HepG2 (cell line): ENCODE measurements around the gene MBTPS2. TPM values are rescaled to one million over a fixed set of nuclear protein-coding genes. Genes with fewer than 3 reads are reported as not detected.

ENCODE experiments used
- CC2D1A ChIP-seq: sonication (generic); formaldehyde crosslinking; IDR thresholded peaks from 2 replicates; pipeline ENCODE4 v1.8.1; 2023; ENCODE audit warnings: mild to moderate bottlenecking, missing genetic modification reagents
- MLXIP ChIP-seq: sonication (generic); formaldehyde crosslinking; IDR thresholded peaks from 2 replicates; pipeline ENCODE4 v1.9.0; 2021; ENCODE audit warnings: missing genetic modification reagents, borderline replicate concordance
- SYNCRIP ChIP-seq: fragments of 200-400 bp; formaldehyde crosslinking; IDR thresholded peaks from 2 replicates; pipeline ENCODE4 v1.6.1; 2018; ENCODE audit warnings: mild to moderate bottlenecking, low read depth, low read length; ENCODE audit not compliant: insufficient read depth
- ZNF224 ChIP-seq: sonication (generic); formaldehyde crosslinking; IDR thresholded peaks from 2 replicates; pipeline ENCODE4 v1.5.0; 2020; ENCODE audit warnings: mild to moderate bottlenecking, missing genetic modification reagents
- ZNF235 ChIP-seq: sonication (generic); formaldehyde crosslinking; IDR thresholded peaks from 2 replicates; pipeline ENCODE4 v1.8.1; 2023; ENCODE audit warnings: mild to moderate bottlenecking, missing genetic modification reagents, borderline replicate concordance
- ZNF432 ChIP-seq: sonication (generic); formaldehyde crosslinking; IDR thresholded peaks from 2 replicates; pipeline ENCODE4 v1.5.0; 2020; ENCODE audit warnings: missing genetic modification reagents, mild to moderate bottlenecking, borderline replicate concordance
- ZNF451 ChIP-seq: sonication (generic); formaldehyde crosslinking; IDR thresholded peaks from 2 replicates; pipeline ENCODE4 v1.5.0; 2020; ENCODE audit warnings: mild to moderate bottlenecking, missing genetic modification reagents
- ZNF850 ChIP-seq: sonication (generic); formaldehyde crosslinking; conservative IDR thresholded peaks from 2 replicates; pipeline ENCODE4 v1.9.0; 2021; ENCODE audit warnings: mild to moderate bottlenecking, missing genetic modification reagents
- ZSCAN9 ChIP-seq: IDR thresholded peaks from 2 replicates; pipeline ENCODE4 v1.6.1; 2016; ENCODE audit warnings: borderline replicate concordance
- polyA plus RNA-seq, 8 experiments: library from polyadenylated mRNA; depleted of rRNA in 3 of 8; stranded (reverse) in 7 of 8; unstranded in 1 of 8; fragments of >200 nt; fragmentation: Illumina TruSeq in 4 of 8; extraction: Trizol in 4 of 8; gene quantifications; 2 replicates each; pipeline versions ENCODE4 v1.2.1 to v1.2.3, GENCODE V29; 2011 to 2016; ENCODE audit warnings: low read depth in 4 of 8, missing spikeins in 1 of 8, mixed read lengths in 1 of 8; ENCODE audit not compliant: insufficient read depth in 1 of 8
- total RNA-seq, 5 experiments: library from RNA; depleted of rRNA; stranded (reverse); fragments of >200 nt; fragmentation: Illumina TruSeq; extraction: Trizol; gene quantifications; 2 replicates each; pipeline ENCODE4 v1.2.3, GENCODE V29; 2016; ENCODE audit warnings: low read depth in 1 of 5
- TF ChIP-seq, protein P1 (sequence below): sonication (generic); formaldehyde crosslinking; IDR thresholded peaks from 2 replicates; pipeline ENCODE4 v1.5.1; 2020; ENCODE audit warnings: mild to moderate bottlenecking, missing genetic modification reagents, moderate library complexity
- TF ChIP-seq, protein P2 (sequence below): sonication (generic); formaldehyde crosslinking; IDR thresholded peaks from 2 replicates; pipeline ENCODE4 v1.8.1; 2023; ENCODE audit warnings: mild to moderate bottlenecking, inconsistent platforms, moderate library complexity, missing genetic modification reagents, borderline replicate concordance
- TF ChIP-seq, protein P3 (sequence below): sonication (generic); formaldehyde crosslinking; IDR thresholded peaks from 2 replicates; pipeline ENCODE4 v1.4.0; 2020; ENCODE audit warnings: missing genetic modification reagents, mild to moderate bottlenecking, borderline replicate concordance

MBTPS2 gene
- total and polyA plus RNA-seq, 2 of the 13 experiments (the other 11 are each of a cell fraction or from before 2014, with no cell fraction given): 5.7 to 14.4 TPM

DNA sequence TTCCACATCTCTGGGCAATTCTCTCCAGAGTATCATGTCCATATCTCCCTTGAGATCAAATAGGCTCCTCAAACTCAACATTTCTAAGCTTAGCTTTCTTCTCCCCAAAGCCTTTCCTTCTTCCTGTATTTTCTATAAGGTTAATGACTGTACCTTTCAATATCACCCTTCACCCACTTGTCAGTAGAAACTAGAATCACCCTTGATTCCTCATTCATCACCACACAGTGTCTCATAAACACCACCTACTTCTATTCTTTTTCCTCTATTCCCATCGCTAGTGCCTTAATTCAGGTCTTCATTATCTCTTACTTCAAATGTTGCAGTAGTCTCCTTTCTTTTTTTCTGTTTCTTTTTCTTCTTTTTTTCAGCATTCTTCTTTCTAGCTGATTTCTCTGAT is 72.8 kb downstream of the MBTPS2 start (continued):
- no peak for TF ChIP-seq MLXIP
- TF ChIP-seq, protein P1, sequence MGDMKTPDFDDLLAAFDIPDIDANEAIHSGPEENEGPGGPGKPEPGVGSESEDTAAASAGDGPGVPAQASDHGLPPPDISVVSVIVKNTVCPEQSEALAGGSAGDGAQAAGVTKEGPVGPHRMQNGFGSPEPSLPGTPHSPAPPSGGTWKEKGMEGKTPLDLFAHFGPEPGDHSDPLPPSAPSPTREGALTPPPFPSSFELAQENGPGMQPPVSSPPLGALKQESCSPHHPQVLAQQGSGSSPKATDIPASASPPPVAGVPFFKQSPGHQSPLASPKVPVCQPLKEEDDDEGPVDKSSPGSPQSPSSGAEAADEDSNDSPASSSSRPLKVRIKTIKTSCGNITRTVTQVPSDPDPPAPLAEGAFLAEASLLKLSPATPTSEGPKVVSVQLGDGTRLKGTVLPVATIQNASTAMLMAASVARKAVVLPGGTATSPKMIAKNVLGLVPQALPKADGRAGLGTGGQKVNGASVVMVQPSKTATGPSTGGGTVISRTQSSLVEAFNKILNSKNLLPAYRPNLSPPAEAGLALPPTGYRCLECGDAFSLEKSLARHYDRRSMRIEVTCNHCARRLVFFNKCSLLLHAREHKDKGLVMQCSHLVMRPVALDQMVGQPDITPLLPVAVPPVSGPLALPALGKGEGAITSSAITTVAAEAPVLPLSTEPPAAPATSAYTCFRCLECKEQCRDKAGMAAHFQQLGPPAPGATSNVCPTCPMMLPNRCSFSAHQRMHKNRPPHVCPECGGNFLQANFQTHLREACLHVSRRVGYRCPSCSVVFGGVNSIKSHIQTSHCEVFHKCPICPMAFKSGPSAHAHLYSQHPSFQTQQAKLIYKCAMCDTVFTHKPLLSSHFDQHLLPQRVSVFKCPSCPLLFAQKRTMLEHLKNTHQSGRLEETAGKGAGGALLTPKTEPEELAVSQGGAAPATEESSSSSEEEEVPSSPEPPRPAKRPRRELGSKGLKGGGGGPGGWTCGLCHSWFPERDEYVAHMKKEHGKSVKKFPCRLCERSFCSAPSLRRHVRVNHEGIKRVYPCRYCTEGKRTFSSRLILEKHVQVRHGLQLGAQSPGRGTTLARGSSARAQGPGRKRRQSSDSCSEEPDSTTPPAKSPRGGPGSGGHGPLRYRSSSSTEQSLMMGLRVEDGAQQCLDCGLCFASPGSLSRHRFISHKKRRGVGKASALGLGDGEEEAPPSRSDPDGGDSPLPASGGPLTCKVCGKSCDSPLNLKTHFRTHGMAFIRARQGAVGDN (CRISPR knock-in tag): no peak
- no peak for TF ChIP-seq ZNF224 (CRISPR knock-in tag)
- no peak for TF ChIP-seq CC2D1A (CRISPR knock-in tag)
- no peak for TF ChIP-seq ZNF432 (CRISPR knock-in tag)
- TF ChIP-seq SYNCRIP: no peak
- TF ChIP-seq ZNF451: no peak
- TF ChIP-seq ZSCAN9 (CRISPR knock-in tag): no peak
- TF ChIP-seq, protein P2, sequence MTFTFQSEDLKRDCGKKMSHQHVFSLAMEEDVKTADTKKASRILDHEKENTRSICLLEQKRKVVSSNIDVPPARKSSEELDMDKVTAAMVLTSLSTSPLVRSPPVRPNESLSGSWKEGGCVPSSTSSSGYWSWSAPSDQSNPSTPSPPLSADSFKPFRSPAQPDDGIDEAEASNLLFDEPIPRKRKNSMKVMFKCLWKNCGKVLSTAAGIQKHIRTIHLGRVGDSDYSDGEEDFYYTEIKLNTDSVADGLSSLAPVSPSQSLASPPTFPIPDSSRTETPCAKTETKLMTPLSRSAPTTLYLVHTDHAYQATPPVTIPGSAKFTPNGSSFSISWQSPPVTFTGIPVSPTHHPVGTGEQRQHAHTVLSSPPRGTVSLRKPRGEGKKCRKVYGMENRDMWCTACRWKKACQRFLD: no peak
- no peak for TF ChIP-seq ZNF850 (CRISPR knock-in tag)
- no peak for TF ChIP-seq ZNF235 (CRISPR knock-in tag)
- TF ChIP-seq, protein P3, sequence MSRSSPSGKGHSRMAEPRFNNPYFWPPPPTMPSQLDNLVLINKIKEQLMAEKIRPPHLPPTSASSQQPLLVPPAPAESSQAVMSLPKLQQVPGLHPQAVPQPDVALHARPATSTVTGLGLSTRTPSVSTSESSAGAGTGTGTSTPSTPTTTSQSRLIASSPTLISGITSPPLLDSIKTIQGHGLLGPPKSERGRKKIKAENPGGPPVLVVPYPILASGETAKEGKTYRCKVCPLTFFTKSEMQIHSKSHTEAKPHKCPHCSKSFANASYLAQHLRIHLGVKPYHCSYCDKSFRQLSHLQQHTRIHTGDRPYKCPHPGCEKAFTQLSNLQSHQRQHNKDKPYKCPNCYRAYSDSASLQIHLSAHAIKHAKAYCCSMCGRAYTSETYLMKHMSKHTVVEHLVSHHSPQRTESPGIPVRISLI (CRISPR knock-in tag): no peak
- TF ChIP-seq, all 625 proteins: peak for 0
